Activated CD4-positive, alpha-beta T cell treated with anti-CD3 and anti-CD28 coated beads, Interleukin-2, amount 50 U/mL, for 16 hours (primary cell): ENCODE data around the gene MTA1.
A peak's percentile ranks its signal among the peaks of the same experiment; 100 is the strongest.

ENCODE experiments used
- DNase-seq: peaks from one replicate; pipeline ENCODE4 v3.0.0-alpha.2; 2020

The MTA1 gene

DNA sequence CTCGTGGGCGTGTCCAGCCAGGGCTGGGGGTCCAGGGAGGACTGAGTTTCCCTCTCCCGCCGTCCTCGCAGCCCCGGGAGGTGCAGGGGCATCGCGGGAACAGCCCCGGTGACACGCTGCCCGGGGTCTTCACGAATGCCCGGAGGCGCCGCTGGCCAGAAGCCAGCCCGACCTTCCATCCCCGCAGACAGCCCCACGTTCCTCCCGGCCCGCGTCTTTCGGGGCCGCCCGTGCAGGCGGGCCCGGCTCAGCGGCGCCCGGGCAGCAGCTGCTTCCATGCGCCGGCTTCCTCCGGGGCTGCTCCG is 70.6 kb downstream of the MTA1 start:
- DNase-seq = no peak

DNA sequence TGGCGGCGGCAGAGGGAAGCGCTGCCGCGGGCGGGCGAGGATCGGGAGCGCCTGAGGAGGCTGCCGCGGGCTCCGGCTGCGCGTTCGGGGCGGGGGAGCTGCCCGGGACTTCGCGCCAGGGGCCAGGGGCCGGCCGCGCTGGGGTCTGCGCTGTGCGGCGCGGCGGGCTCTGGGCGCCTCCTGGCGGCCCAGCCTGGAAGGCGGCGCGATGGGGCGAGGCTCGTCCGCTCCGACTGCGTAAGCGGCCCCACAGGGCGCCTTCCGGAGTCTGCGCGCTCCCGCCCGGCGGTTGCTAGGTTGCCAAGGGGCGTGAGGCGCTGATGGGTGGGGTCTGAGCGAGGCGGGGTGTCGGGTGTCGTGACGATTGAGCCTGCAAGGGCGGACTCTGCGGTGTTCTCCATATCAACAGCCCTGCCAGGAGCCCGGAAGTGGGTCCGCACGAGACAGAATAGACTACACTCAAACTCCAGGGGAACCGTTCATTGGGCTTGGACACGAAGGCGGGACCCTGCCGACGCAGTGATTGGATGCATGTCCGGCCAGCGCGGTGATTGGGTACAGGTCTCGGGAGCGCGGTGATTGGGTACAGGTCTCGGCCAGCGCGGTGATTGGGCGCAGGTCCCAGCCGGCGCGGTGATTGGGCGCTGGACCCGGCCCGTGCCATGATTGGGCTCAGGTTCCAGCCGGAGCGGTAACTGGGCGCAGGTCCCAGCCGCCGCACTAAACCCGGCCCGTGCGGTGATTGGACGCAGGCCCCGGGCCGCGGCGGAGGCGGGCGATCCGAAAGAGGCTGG is 71.1 kb downstream of the MTA1 start, which contains the start of gene TEDC1:
Gene TEDC1, plus strand, starts transcription at position 675 of the 794 bp plus-strand sequence. CDS start 130 bp downstream, outside the sequence.
- peak; percentile 100 for DNase-seq

DNA sequence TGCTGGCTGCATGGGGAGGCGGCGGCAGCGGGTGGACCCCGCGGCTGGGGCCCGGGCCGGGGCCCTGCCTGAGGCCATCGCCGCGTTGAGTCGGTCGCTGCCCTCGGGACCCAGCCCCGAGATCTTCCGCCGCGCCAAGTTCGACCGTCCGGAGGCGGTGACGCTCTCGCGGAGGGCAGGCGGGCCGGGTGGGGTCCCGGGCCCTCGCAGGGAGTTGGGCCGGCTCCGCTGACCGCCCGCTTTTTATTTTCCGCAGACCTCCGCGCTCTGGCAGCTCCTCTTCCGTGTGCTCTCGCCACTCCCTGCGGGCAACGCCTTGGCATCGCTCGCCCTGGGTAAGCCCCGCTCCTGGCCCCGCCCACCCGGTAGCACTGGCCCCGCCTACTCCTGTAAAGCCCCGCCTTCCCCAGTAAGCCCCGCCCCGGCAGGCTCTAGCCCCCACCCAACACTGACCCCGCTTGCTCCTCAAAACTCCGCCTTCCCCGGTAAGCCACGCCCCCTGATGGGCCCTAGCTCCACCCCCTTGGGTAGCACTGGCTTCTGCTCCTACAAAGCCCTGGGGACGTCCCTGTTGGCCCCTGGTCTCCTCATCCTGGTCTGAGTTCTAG is 71.8 kb downstream of the MTA1 start:
- peak; percentile 95 for DNase-seq

DNA sequence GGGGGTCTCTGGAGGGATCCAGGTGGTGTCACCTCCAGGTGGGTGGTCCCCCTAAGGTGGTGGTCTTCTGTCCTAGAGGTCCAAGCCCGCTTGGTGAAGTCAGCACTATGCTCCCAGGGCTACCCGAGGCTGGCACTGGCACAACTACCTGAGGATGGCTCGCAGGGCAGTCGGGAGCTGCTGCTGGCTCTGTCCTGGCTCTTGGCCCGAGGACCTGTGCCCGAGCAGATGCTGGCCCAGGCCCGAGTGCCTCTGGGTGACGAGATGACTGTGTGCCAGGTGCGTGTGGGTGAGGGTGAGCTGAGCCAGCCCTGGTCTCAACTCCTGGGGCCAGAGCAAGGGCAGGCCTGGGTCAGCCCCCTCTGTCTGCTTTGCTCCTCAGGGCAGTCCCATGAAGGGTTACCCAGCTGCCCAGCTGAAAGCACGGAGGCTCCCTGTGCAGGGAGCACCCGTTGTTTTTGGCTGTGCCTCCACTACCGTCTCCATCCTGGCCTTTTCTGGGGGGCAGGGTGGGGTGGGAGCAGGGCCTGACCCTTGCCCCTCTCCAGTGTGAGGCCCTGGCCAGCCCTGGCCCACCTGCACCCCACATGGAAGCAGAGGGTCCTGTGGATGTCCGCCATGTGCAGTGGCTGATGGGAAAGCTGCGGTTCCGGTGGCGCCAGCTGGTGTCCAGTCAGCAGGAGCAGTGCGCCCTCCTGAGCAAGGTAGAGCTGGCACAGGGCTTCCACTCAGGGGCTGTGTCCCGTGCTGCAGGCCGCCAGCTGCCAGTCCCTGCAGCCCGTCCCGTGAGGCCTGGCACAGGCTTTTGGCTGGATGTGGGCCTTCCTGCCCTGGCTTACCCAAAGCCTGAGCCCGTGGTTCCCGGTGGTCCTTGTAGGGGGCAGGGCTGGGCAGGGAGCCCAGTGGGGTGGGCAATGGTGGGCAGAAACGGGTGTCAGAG is 72.7 kb downstream of the MTA1 start:
- no peak for DNase-seq

DNA sequence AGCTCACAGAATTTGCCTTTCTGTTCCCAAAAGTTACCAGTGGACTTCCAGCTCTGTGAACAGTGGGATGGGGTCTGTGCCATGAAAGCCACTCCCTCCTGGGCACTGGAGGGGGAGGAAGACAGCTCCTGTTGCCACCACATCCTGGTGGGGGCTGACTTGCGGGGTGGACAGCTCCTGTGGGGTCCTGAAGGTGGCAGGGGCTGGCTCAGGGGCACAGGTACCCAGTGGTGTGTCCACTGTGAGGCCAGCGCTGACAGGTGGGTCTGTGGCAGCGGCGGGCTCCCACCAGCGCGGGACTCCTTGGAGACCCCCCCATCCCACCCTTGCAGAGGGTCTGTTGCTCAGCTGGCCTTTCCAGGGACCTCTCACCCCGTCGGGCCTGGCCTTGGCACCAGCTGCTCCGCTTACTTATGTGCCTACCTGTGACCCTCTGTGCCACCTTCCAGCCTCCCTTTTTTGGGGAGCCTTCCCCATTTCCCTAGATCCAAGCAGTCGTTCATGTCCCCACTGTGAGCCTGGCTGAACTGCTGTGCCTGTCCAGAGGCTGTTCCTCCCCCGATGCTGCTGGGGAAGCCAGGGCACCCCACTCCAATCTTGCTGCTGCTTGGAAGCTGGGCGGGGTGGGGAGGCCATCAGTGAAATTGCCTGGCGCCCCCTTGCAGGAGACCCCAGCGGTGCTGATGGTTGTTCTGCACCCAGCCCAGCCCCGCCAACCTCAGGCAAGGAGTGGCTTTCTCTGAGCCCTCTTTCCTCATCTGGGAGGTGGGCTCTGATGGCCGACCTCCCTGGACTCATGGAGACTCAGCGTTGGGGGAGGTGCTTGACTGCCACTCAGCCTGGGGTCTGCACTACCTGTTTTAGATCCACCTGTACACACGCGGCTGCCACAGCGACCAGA is 73.6 kb downstream of the MTA1 start:
- DNase-seq = no peak

DNA sequence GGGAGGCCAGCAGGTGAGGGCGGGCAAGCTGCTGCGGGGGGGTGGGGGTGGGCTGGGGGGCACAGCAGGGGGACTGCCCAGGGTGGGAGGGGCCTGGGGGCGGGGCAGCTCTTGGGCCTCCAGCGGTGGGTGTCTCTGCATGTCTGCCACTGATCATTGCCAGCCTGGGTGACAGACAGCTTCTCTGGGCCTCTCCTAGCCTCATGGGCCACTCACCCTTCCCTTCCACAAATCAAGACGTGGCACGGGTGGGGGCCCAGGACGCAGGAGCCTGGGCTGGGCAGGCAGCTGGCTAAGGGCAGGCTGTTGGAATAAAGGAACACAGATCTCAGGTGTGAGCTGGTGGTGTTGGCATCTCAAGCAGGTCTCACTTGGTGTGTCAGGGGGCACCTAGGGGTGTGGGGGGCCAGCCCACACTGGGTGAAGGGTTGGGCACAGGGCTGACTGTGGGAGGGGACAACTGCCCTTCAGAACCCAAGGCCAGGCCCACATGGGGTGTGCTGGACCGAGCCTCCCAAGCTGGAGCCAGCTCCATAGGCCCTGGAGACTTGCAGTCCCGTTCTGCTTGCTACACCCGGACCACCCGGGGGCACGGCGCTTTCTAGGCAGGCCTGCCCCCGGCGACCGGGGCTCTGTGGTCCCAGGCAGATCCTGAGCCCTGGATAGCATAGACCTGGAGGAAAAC is 74.4 kb downstream of the MTA1 start:
- no peak for DNase-seq

DNA sequence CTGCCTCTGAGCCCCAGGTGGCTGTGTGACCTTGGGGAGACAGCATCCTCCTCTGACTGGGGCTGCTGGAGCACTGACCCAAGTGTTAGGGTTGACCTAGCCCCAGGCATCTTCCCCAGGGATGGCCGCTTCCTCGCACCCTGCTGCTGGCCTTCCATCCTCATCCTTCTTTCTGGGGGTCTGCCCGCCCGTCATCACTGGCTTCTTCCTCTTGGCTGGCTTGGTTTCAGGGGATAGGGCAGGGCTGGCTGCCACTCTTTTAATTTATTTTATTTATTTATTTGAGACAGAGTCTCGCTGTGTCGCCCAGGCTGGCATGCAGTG is 74.9 kb downstream of the MTA1 start:
- DNase-seq = no peak

DNA sequence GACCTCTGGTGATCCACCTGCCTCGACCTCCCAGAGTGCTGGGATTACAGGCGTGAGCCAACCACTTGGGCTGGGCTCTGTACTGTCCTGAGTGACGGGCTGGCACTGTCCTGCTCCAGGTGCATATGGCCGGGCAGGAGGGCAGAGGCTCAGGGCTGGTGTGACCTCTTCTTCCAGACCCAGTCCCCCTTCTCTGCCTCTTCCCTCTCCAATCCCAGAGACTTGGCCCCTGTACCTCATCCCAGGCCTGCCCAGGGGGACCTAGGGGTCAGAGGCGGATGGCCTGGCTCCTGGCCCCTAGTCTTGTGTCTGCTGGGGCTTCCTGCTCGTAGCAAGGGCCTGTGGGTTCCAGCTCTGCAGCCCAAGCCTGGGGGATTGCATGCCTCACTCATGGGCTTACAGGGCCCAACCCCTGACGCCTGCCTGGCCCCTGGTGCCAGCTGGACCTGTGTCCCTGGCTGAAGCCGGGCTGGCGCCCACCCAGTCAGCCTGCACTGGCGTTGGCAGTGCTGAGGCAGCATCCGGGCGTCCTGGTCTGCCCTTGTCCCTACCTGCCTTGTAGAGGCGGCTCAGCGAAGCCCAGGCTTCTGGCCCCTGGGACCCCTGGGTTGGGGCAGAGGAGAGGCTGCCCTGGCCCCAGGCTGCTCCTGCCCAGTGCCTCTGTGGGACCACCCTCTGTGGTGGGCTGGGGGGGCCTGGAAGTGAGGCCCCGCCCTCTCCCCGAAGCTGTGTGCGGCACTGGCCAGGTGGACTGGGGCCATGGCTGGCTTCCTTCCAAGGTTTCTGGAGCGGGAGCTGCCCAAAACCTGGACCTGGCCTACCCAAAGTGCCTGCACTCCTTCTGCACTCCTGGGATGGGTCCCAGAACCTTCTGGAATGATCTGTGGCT is 75.7 kb downstream of the MTA1 start:
- no peak for DNase-seq

DNA sequence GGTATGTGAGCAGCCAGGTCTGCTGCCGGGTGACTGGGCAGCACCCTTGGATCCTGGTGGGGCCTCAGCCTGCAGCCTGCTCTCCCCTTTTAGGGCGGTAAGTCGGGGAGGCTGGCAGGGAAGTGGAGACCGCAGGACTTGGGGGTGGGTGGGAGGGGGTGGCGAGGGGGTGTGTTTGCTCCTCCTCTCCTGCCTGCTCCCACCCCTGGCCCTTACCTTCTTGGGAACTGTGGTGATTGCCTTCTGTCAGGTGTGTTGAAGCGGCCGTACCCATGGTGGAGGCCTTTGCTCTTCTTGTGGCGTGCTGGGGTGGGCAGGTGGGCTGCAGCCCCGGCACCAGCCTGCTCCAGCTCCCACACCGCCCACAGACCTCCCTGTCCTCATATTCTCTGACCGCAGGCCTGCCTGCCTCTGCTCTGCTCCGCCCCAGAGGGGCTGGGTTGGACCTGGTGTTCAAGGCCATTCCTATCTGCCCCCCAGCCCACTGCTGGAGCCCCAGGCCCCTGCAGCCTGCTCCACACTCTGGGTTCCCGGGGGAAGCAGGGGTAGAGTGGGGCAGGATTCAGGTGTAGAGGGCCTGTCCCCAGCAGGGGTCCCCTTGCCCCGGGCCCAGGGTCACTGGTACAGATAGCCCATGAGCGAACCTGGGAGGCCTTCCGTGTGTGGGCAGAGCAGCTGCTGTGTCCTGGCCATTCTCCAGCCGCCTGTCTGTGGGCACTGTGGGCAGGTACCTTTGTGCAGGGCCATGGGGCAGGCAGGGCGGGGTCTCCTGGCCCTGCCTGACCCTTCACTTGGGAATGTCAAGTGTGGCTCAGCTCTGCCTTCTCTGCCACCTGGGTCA is 76.6 kb downstream of the MTA1 start:
- no peak for DNase-seq

DNA sequence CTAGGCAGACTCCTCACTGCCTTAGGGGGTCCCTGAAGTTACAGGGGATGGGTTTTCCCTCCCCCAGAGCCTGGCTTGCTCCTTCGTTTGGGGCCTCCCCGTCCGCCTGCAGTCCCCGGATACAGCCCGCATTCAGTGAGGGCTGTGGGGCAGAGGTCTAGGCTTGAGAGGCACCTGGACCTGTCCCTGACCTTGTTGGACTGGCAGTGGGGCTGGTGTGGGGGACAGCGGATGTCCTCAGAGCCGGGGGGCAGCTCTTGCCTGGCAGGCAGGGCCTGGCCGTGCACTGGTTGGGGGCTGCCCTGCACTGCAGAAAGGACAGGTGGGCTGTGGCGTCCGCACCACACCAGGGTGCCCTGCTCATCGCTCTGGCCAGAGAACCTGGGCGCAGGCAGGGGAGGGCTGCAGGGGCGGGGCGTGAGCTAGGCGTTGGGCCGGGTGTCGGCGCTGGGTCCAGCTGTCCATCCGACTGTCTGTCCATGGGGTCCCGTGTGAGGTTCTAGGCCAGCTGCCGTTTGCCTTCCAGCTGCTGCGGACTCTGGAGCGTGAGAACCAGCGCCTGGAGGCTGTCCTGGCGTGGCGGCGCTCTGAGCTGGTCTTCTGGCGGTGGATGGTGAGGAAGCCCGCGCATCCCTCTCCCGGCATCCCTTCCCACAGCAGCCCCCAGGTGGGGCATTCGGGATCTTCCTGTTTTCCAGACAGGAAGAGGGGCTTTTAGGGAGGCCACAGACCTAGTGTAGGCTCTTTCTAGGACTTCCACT is 77.4 kb downstream of the MTA1 start:
- no peak for DNase-seq

DNA sequence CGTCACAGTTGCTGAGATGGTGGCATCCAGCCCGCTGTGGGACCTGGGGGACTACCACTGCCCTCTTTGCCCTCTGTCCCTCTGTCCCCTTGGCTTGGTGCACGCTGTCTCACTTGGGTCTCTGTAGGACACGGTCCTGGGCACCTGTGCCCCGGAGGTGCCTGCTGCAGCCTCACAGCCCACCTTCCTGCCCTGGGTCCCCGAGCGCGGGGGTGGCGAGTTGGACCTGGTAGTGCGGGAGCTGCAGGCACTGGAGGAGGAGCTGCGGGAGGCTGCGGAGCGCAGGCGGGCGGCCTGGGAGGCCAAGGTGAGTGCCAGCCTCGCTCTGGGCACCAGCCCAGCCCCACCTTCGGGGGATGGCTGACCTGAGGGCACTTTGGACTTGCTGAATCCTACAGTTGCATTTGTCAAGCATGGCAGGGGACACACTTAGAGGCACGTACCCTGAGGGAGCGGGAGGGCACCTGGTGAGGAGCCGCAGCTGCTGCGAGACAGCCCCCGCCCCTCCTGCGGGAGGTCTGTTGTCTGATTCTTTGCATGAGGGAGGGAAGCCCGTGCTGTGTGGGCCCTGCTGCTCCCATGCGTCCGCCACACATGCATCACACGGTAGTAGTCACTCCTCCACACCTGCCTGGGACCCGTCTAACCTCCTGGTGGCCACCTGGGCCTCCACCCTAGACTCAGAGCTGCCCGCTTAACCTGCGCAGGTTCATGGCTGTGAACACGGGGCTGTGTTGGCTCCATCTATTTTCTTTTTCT is 78.2 kb downstream of the MTA1 start:
- no peak for DNase-seq

DNA sequence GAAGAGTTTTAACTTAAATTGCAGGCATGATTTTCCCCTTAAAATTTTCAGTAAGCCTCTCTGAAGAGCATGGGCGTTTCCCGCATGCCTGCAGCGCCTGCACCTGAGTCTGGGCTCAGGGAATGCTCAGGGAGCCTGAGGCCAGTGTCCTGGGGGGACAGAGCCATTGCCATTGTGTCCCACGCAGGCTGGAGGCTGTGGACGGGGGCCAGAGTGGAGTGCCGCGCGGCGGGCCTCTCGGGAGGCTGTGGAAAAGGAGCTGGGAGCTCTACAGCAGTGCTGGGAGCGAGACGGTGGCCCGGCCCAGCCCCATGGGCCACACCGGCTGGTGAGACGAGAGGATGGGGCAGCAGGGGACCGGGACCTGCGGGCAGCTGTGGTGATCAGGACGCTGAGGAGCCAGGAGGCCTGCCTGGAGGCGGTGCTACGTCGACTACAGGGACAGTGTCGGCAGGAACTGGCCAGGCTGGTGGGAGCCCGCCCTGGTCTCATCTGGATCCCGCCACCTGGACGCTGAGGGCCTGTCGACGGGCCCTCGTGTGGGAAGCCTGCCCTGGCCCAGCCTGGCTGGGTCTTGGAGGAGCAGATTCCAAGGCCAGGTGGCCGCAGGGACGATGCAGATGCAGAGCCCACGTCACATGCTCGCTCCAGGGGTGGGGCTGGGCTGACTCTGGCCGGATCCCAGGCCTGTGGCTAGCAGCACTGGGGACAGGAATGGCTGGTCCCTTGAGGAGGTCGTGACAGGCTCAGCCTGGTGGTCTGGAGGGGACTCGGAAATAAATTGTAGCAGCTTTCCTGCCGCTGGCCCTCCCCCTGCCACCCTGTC is 79.0 kb downstream of the MTA1 start:
- no peak for DNase-seq

DNA sequence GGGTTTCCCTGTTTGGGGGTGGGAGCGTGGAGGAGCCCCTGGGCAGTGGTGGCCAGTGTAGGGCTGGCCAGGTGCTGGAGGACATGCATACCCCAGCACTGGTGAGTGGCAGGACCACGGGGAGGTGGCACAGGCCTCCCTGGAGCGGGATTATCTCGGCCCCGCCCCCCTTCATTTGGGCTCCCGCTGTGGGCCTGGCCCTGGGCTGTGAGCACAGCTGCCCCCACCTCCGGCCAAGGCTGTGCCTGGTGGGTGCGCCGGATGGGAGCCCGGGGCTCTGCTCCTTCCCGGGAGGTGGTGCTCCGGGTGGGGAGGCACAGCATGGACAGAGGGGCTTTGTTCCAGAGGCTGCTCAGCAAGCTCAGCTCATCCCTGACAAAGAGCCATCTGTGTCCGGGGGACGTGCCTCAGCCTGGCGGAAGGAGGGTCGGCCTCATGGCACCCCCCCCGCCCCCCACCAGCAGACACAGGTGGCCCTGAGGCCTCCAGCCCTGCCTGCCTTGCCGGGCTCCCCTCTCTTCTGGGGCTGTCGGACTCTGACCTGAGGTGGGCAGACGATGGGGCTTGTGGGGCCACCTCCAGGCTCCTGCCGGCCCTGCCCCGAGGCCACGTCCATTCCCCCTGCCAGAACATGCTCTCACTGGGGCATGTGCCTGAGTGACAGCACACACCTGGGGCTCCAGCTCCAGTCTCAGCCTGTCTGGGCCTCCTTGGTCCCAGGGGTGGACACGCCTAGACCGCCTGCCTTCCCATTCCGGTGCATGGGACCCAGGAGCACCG is 79.8 kb downstream of the MTA1 start:
- DNase-seq = no peak

DNA sequence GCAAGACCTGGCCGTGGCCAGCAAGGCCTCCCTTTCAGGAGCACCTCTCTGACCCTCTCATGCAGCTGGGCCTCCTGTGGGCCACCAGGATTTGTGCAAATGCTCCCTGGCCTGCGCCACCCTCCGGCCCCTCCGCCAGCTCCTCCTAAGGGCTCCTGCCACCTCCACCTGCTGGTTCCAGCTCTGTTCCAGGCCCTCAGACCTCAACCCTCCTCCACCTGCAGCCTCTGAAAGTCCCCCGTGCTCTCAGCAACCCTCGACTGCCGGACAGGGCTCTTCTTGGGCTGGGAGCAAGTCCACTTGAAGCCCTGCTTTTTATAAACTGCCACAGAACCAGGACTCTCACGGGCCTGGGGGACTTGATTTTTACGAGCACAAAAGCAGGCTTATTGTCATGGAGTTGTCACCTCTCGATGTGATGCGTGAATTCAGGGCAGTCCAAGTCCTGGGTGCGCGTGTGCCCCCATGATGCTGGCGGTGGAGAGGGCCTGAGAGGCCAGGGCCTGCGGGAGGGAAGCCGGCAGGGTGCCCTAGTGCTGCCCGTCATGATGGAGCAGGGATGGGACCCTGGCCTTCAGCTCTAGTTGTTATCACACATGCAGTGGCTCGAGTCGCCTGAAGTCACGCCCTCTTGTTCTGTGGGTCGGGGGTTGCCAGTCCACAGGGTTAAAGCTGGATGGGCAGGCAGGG is 80.6 kb downstream of the MTA1 start:
- no peak for DNase-seq

DNA sequence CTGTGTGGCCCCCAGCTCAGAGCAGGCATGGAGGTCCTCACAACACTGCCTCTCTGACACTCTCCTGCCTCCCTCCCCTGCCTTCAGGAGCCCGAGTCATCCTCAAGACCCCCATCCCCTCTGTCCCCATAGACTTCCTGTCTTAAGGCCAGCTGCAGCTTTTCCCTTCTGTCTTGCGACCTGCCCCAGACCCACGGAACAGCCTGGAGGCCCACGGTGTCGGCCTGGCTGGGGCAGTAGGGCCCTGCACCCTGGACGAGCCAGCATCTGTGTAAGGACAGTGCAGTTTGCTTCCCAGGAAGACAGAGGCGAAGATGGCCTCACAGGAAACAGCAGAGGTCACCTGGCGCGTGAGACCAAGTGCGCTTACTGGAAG is 81.1 kb downstream of the MTA1 start:
- DNase-seq = no peak
